GM12878 (cell line): ENCODE data around the gene GNAZ. TPM values are rescaled to one million over a fixed set of nuclear protein-coding genes. Genes with fewer than 3 reads are reported as not detected.

Experiments used
- ATAC-seq: fragments of 200-7000 bp; cut with Tn5 transposase; 3 replicates; pipeline ENCODE4 v1.9.1; 2020; ENCODE audit warnings: mild to moderate bottlenecking, moderate library complexity
- BruUV-seq: library from RNA; stranded (reverse); fragments of 400-500 nt; replicated peaks from 2 replicates; lab custom pipeline; 2021; lab: Mats Ljungman, UMichigan
- CTCF ChIA-PET: fragments of 300-600 bp; sonication (Branson Sonifier 250); formaldehyde crosslinking; extraction: SDS; loops from one replicate; lab custom pipeline; 2021; ENCODE audit warnings: inconsistent platforms; lab: Yijun Ruan, JAX
- POLR2A ChIA-PET: fragments of 350-600 bp; formaldehyde crosslinking; extraction: SDS; loops from one replicate; lab custom pipeline; 2021; ENCODE audit warnings: inconsistent platforms; lab: Charles Lee
- RAD21 ChIA-PET: fragments of 300-600 bp; sonication (Branson Sonifier 250); formaldehyde crosslinking; loops from one replicate; lab custom pipeline; 2023; ENCODE audit warnings: antibody characterized with exemption; ENCODE audit not compliant: unreplicated experiment; lab: Charles Lee
- SMC1A ChIA-PET: fragments of 300-600 bp; sonication (Branson Sonifier 250); formaldehyde crosslinking; loops from one replicate; lab custom pipeline; 2023; ENCODE audit not compliant: unreplicated experiment, uncharacterized antibody; lab: Charles Lee
- DNase-seq: peaks from one replicate; pipeline ENCODE4 v3.0.0-alpha.2; 2011; ENCODE audit warnings: low read depth, low spot score
- FAIRE-seq: peaks from 3 replicates; lab custom pipeline; 2011; peaks lifted over from hg19 to GRCh38; lab: Jason Lieb, UNC
- H2AFZ ChIP-seq: 2 replicates; pipeline ENCODE4 v1.6.0; 2011; ENCODE audit warnings: low read depth, low read length, control low read depth; ENCODE audit not compliant: control insufficient read depth
- H3K27ac ChIP-seq: 2 replicates; pipeline ENCODE4 v1.5.1; 2011; ENCODE audit warnings: control low read depth; ENCODE audit not compliant: control insufficient read depth, insufficient read depth
- H3K27me3 ChIP-seq, 2 experiments: replicated peaks in 1 of 2; 2 replicates each; pipeline versions ENCODE4 v1.6.0 to v1.6.1; 2011; ENCODE audit warnings: low read length in 1 of 2; ENCODE audit not compliant: control insufficient read depth in 2 of 2, insufficient read depth in 2 of 2
- H3K36me3 ChIP-seq, 2 experiments: 2 replicates each; pipeline ENCODE4 v1.5.1; 2011; ENCODE audit warnings: low read length in 1 of 2; ENCODE audit not compliant: control insufficient read depth in 2 of 2, insufficient read depth in 2 of 2
- H3K4me1 ChIP-seq: 2 replicates; pipeline ENCODE4 v1.6.1; 2011; ENCODE audit warnings: mild to moderate bottlenecking, low read length, moderate library complexity, mixed read lengths; ENCODE audit not compliant: control insufficient read depth, insufficient read depth
- H3K4me2 ChIP-seq: 2 replicates; pipeline ENCODE4 v1.6.0; 2011; ENCODE audit warnings: control low read depth; ENCODE audit not compliant: control insufficient read depth, insufficient read depth
- H3K4me3 ChIP-seq: fragments of 200-600 bp; sonication (generic); 2 replicates; pipeline ENCODE4 v1.5.1; 2016
- H3K79me2 ChIP-seq: 2 replicates; pipeline ENCODE4 v1.6.0; 2011; ENCODE audit warnings: low read length; ENCODE audit not compliant: control insufficient read depth, insufficient read depth
- H3K9ac ChIP-seq: 2 replicates; pipeline ENCODE4 v1.8.0; 2011; ENCODE audit warnings: low read length, control low read depth, mixed read lengths; ENCODE audit not compliant: control insufficient read depth, insufficient read depth
- H3K9me3 ChIP-seq: replicated peaks from 3 replicates; pipeline ENCODE4 v1.5.1; 2011; ENCODE audit warnings: mild to moderate bottlenecking, low read length; ENCODE audit not compliant: control insufficient read depth, insufficient read depth
- H4K20me1 ChIP-seq: 2 replicates; pipeline ENCODE4 v1.6.0; 2011; ENCODE audit not compliant: control insufficient read depth, insufficient read depth
- BMI1 ChIP-seq: fragments of 450-650 bp; IDR thresholded peaks from 2 replicates; pipeline ENCODE4 v1.6.1; 2016; ENCODE audit warnings: mild to moderate bottlenecking, moderate library complexity, borderline replicate concordance
- GABPA ChIP-seq: IDR thresholded peaks from 2 replicates; pipeline ENCODE4 v1.6.1; 2014; ENCODE audit warnings: antibody characterized with exemption, low read depth, mild to moderate bottlenecking, inconsistent platforms
- HDGF ChIP-seq: fragments of 450-650 bp; IDR thresholded peaks from 2 replicates; pipeline ENCODE4 v1.6.1; 2016; ENCODE audit warnings: antibody characterized with exemption
- NFYA ChIP-seq: IDR thresholded peaks from 2 replicates; pipeline ENCODE4 v1.6.1; 2011; ENCODE audit warnings: low read depth, mild to moderate bottlenecking, low read length, improper control_type of control experiment, borderline replicate concordance
- RELB ChIP-seq: fragments of 450-650 bp; IDR thresholded peaks from 2 replicates; pipeline ENCODE4 v1.6.1; 2017; ENCODE audit warnings: low read depth, mild to moderate bottlenecking, moderate library complexity
- TARDBP ChIP-seq: IDR thresholded peaks from 2 replicates; pipeline ENCODE4 v1.6.1; 2016; ENCODE audit warnings: borderline replicate concordance
- TCF12 ChIP-seq: IDR thresholded peaks from 2 replicates; pipeline ENCODE4 v1.6.1; 2011; ENCODE audit warnings: low read depth, mild to moderate bottlenecking, low read length
- ZBTB11 ChIP-seq: fragments of 450-650 bp; formaldehyde crosslinking; IDR thresholded peaks from 2 replicates; pipeline ENCODE4 v1.5.0; 2022; ENCODE audit warnings: mild to moderate bottlenecking, missing genetic modification characterization
- WGBS: methylation state at CpG from one replicate; pipeline ENCODE4 v1.1.6; 2016; ENCODE audit warnings: low lambda C conversion rate; ENCODE audit not compliant: insufficient replicate concordance, insufficient coverage; ENCODE audit errors: missing lambda C conversion rate; 5-methylcytosine and 5-hydroxymethylcytosine counted together
- in situ Hi-C: fragments of 300-500 bp; cut with MboI; formaldehyde crosslinking; loops from 9 replicates; pipeline ENCODE4 v1.14.3; 2018; ENCODE audit warnings: mixed read lengths
- intact Hi-C: fragments of 100-400 bp; cut with micrococcal nuclease; formaldehyde crosslinking; loops from one replicate; pipeline ENCODE4 v1.14.2; 2022; ENCODE audit not compliant: unreplicated experiment
- polyA plus RNA-seq, 11 experiments: library from polyadenylated mRNA; depleted of rRNA in 4 of 11; unstranded in 6 of 11; stranded (reverse) in 5 of 11; fragments of >200 nt; fragmentation: Nextera tagmentation in 4 of 11; fragmentation: Illumina TruSeq in 1 of 11; extraction: Ambion mirVana in 4 of 11; extraction: Trizol in 1 of 11; gene quantifications; 1 replicate in 1 of 11; 2 replicates in 10 of 11; pipeline versions ENCODE4 v1.2.1 to v1.2.3, GENCODE V29; 2011 to 2016; ENCODE audit warnings: inconsistent platforms in 2 of 11, missing spikeins in 2 of 11, low read depth in 1 of 11
- total RNA-seq, 4 experiments: library from RNA; depleted of rRNA in 3 of 4; stranded (reverse); fragments of >200 nt in 3 of 4; fragmentation: Illumina TruSeq in 1 of 4; extraction: Trizol in 1 of 4; gene quantifications; 2 replicates each; pipeline versions ENCODE4 v1.2.1 to v1.2.3, GENCODE V29; 2013 to 2021

Gene GNAZ
- total and polyA plus RNA-seq, 10 of the 15 experiments (the other 5 are each of a cell fraction or from before 2014, with no cell fraction given), result 0.09 to 1.0 (median 0.44) TPM; not detected in 1

DNA sequence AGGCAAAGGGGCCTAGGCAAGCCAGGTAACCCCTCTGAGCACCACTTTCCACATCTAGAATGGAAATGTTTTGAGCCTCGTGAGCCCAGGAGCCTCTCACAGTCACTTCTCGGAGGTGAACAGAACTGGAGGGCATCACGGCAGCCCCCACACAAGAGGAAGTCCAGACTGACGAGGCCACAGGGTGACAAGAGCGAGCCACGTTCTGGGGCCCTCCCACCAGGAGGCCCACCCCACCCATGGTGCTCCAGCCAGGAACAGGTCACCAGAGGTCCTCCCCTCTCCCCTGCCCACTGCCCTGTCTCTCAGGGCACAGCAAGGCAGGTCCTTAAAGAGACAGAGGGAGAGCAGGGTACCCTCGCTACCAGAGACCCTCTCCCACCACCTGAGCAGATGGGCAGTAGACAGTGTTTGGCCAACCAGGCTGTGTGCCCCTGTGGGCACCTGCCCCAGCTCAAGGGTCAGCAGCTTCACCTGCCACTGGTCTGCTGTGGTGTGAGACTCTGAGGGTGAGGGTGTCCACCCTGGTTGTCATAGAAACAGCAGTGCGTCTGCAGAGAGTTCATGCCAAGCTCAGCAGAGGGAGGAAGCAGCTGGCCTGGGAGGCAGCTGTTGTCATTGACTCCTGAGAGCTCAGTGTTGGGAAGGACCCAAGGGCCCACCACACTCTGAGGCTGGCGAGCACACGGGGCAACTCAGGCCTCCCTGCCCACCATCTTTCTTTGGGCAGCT is 40.0 kb downstream of the GNAZ start:
- no peak overlapping the region for H2AFZ ChIP-seq
- no peaks in the 10 kb centered on the region; a peak in 1 of 4 replicates for H3K36me3 ChIP-seq
- DNase-seq, result no peak
- H3K79me2 ChIP-seq, result no peaks in the 10 kb centered on the region
- no peak overlapping the region for H3K9ac ChIP-seq
- no TSS peak for BruUV-seq
- RAD21 ChIA-PET, result no interaction called here
- H3K27me3 ChIP-seq, result no peaks in the 10 kb centered on the region
- no peak overlapping the region for H3K4me2 ChIP-seq
- 33% methylated on average over 10 of the region's 10 CpGs for WGBS
- no peak for FAIRE-seq
- H4K20me1 ChIP-seq, result no peaks in the 10 kb centered on the region
- H3K4me1 ChIP-seq, result no peaks in the 10 kb centered on the region
- H3K9me3 ChIP-seq, result no peaks in the 10 kb centered on the region
- H3K4me3 ChIP-seq, result no peak overlapping the region
- in situ Hi-C loops (no loop called here), intact Hi-C loops (no loop called here)
- CTCF ChIA-PET, result interaction anchor here (1.1 to 1.2 kb wide), 2 partner anchors 9 to 41 kb away, joined by 4 to 5 read pairs; partner anchors contain the start of gene GNAZ
- POLR2A ChIA-PET, result no interaction called here
- no peak overlapping the region for H3K27ac ChIP-seq
- TF ChIP-seq NFYA (no peak), BMI1 (peak; percentile 43; the same call in 1 of the 2 replicates)
- no peak; the same call in 2 of the 3 replicates for ATAC-seq
- SMC1A ChIA-PET, result interaction anchor here (1.0 kb wide), 1 partner anchor 151 kb away, joined by 3 read pairs; no protein-coding TSS in a partner anchor

DNA sequence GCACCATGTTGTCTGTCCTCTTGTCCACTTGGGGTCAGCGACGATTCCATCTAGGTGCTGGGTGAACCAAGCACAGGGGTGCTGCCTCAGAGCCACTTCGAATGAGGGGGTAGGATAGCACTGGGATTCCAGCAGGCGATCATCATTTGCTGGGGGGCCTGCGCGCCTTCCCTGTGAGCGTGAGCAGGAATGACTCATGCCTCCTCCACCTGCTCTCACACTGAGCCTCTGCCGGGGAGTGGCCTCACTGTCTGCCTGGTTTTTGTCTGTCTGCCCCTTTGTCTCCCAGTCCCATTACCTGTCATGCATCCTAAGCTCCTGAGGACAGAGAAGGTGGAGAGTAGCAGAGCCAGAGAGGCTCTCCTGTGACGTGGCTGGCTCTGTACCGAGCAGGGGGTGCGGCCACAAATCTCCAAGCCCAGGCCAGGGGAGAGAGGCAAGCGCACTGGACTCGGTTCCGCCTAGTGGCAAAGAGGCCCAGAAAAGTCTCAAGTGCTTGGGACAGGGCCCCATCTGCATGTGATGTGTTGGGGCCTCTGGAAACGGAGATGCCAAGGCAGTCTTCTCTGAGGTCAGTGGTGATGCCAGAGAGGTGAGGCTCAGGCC is 40.7 kb downstream of the GNAZ start:
- H3K4me3 ChIP-seq, result no peak overlapping the region
- 60% methylated on average over 13 of the region's 15 CpGs for WGBS
- FAIRE-seq (no peak), ATAC-seq (no peak), DNase-seq (no peak)
- no peak overlapping the region for H3K27ac ChIP-seq
- in situ Hi-C loops, result no loop called here
- no peaks in the 10 kb centered on the region; a peak in 1 of 4 replicates for H3K36me3 ChIP-seq
- H3K27me3 ChIP-seq, result no peaks in the 10 kb centered on the region
- H3K9ac ChIP-seq, result no peak overlapping the region
- ChIA-PET CTCF (no interaction called here), RAD21 (interaction anchor here (4.4 kb wide), 1 partner anchor 151 kb away, joined by 30 read pairs; no protein-coding TSS in a partner anchor), POLR2A (no interaction called here)
- intact Hi-C loops, result no loop called here
- H3K4me1 ChIP-seq, result no peaks in the 10 kb centered on the region
- no peaks in the 10 kb centered on the region for H3K9me3 ChIP-seq
- no peaks in the 10 kb centered on the region for H4K20me1 ChIP-seq
- no TSS peak for BruUV-seq
- TF ChIP-seq HDGF, result no peak
- no peak for TF ChIP-seq RELB
- TF ChIP-seq GABPA, result no peak
- TF ChIP-seq ZBTB11, result no peak
- TF ChIP-seq TARDBP, result no peak
- no peak for TF ChIP-seq TCF12
- TF ChIP-seq, all 136 proteins: peak for 0
- Histone ChIP-seq H3K79me2 (no peaks in the 10 kb centered on the region), H2AFZ (no peak overlapping the region), H3K4me2 (no peak overlapping the region)
- SMC1A ChIA-PET, result interaction anchor here (1.0 to 1.3 kb wide), 2 partner anchors 99 to 151 kb away, joined by 3 read pairs; no protein-coding TSS in a partner anchor
